Left ventricle myocardium inferior (tissue), 1 donor: ENCODE measurements around the gene SLC12A7. TPM values are rescaled to one million over a fixed set of nuclear protein-coding genes. Genes with fewer than 3 reads are reported as not detected.

ENCODE experiments used
- DNase-seq: peaks from one replicate; pipeline ENCODE4 v3.0.0-alpha.2; 2020
- H3K27ac ChIP-seq: fragments of 200-600 bp; replicated peaks from 2 replicates; pipeline ENCODE4 v1.8.0; 2021
- H3K27me3 ChIP-seq: fragments of 200-600 bp; 2 replicates; pipeline ENCODE4 v1.8.0; 2021; ENCODE audit warnings: low read depth
- H3K36me3 ChIP-seq: fragments of 200-600 bp; 2 replicates; pipeline ENCODE4 v1.8.0; 2021
- H3K4me1 ChIP-seq: fragments of 200-600 bp; 2 replicates; pipeline ENCODE4 v1.8.0; 2021
- H3K4me3 ChIP-seq: fragments of 200-600 bp; 2 replicates; pipeline ENCODE4 v1.8.0; 2021; ENCODE audit warnings: mild to moderate bottlenecking, moderate library complexity
- H3K9me3 ChIP-seq: fragments of 200-600 bp; replicated peaks from 2 replicates; pipeline ENCODE4 v1.8.0; 2021
- CTCF ChIP-seq: fragments of 200-600 bp; IDR thresholded peaks from 2 replicates; pipeline ENCODE4 v1.8.0; 2021; ENCODE audit warnings: antibody characterized with exemption, mild to moderate bottlenecking, borderline replicate concordance
- intact Hi-C: fragments of 100-400 bp; cut with micrococcal nuclease; formaldehyde crosslinking; loops from one replicate; pipeline ENCODE4 v1.11.0; 2022
- total RNA-seq: library from RNA; stranded (reverse); fragmentation: NEBNext Ultra II Directional; extraction: Animal tissue kit (Norgen Biotek cat#: 25700); gene quantifications from one replicate; pipeline ENCODE4 v1.2.1, GENCODE V29; 2021
- donor health status: DM: no; HTN: yes; CAD: no; lungs with severe emphysema.

SLC12A7 gene
- total RNA-seq, 1 donor from 2014 or later: 140 TPM

DNA sequence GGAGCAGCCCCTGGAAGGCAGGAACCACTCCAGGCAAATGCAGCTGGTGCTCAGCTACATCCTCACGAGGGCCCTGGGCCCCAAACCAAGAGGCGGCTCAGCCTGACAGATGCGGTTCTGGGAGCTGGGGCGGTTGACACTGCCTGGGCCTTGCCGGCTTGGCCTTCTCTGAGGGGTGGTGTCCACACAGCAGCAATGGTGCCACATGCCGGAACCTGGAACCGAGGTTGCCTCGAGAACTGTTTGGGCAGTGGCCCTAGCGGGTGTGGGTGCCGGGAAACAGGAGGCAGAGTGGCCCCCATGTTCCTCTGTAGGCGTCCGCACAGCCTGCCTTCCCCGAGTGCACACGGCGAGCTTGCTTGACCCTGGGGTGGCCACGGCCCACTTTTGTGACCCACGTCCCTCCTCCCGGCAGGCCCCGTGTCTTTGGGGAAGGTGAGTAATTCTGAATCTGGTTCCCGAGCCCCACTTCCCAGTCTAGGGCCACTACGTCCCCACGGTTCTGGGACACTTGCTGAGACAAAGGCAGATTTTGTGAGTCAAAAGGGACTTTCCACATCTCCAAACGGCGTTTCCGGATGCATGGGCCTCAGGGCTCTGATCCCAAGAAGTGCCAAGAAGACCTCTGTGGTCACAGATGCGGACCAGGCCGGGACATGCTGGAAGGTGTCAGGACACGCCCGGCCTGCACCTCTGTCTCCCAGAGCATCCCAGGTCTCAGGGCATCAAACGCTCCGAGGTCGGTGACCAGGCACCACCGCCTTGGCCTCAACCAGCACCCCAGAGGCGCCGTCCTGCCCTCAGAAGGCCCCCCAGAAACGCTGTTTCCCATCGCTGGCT, 27.7 kb upstream of the SLC12A7 start:
- DNase-seq: no peak

GRCh38 chr5:1138445-1139245, 26.8 kb upstream of the SLC12A7 start:
- Histone ChIP-seq H3K27me3 (no peaks in the 10 kb centered on the region), H3K4me3 (no peak overlapping the region), H3K27ac (no peak overlapping the region), H3K9me3 (no peaks in the 10 kb centered on the region), H3K4me1 (peaks cover 46% of the 10 kb centered on the region), H3K36me3 (no peaks in the 10 kb centered on the region)
- DNase-seq: no peak
- TF ChIP-seq CTCF: no peak
- intact Hi-C loops: loop anchor here (10.0 kb wide), 1 partner anchor 154 kb away; no protein-coding TSS in a partner anchor

More for the DNA sequence above, 27.7 kb upstream of the SLC12A7 start:
- no peak for TF ChIP-seq CTCF
- Histone ChIP-seq H3K27me3 (no peaks in the 10 kb centered on the region), H3K36me3 (no peaks in the 10 kb centered on the region), H3K9me3 (no peaks in the 10 kb centered on the region), H3K4me3 (no peak overlapping the region), H3K27ac (no peak overlapping the region), H3K4me1 (peaks cover 38% of the 10 kb centered on the region)
- intact Hi-C loops: loop anchor here (10.0 kb wide), 1 partner anchor 155 kb away; no protein-coding TSS in a partner anchor

GRCh38 chr5:1137567-1138444, 25.9 kb upstream of the SLC12A7 start:
- no peaks in the 10 kb centered on the region for H3K36me3 ChIP-seq
- H3K4me1 ChIP-seq: peaks cover 52% of the 10 kb centered on the region
- no peak for DNase-seq
- TF ChIP-seq CTCF: no peak
- no peaks in the 10 kb centered on the region for H3K9me3 ChIP-seq
- intact Hi-C loops: loop anchor here (10.0 kb wide), 1 partner anchor 153 kb away; no protein-coding TSS in a partner anchor
- H3K4me3 ChIP-seq: no peak overlapping the region
- H3K27me3 ChIP-seq: no peaks in the 10 kb centered on the region
- no peak overlapping the region for H3K27ac ChIP-seq

DNA sequence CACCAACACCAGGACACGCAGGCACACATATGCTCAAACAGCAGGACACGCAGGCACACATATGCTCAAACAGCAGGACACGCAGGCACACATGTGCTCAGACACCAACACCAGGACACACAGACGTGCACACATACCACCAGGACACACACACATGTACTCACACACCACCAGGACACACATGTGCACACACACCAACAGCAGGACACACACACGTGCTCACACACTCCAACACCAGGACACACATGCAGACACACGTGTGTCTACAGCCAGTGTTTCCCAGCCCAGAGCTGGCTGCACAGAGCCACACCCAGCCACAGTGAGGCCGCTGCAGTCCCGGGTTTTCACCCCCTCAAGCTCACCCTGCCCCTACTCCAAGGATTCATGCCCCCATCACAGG, 25.0 kb upstream of the SLC12A7 start:
- no peaks in the 10 kb centered on the region for H3K27me3 ChIP-seq
- H3K4me1 ChIP-seq: peaks cover 58% of the 10 kb centered on the region
- intact Hi-C loops: loop anchor here (10.0 kb wide), 1 partner anchor 152 kb away; no protein-coding TSS in a partner anchor
- no peaks in the 10 kb centered on the region for H3K36me3 ChIP-seq
- H3K9me3 ChIP-seq: no peaks in the 10 kb centered on the region
- H3K4me3 ChIP-seq: no peak overlapping the region
- no peak for DNase-seq
- no peak overlapping the region for H3K27ac ChIP-seq
- no peak for TF ChIP-seq CTCF
